CD4-positive, alpha-beta T cell treated with Interleukin-15 for 4 hours (primary cell): ENCODE data around the gene CREB1.

Source experiments
- DNase-seq: peaks from one replicate; pipeline ENCODE4 v3.0.0-alpha.2; 2020; ENCODE audit warnings: low spot score

The CREB1 gene

DNA sequence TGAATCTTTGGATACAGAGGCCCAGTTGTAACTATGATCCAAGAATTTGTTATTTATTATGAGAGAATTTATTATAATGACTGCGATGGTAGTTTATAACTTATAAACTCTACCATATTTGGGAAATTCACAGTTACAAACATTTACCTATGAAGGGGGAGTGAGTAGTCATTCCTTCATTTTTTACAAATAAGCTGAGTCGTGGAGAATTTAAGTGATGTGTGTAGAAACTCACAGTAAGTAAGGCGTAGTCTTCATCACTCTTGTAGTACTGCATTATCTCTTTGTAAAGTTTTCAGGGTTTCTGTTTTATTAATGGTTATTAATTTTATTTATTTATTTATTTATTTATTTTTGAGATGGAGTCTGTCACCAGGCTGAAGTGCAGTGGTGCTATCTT, 13.5 kb downstream of the CREB1 start:
- no peak for DNase-seq

DNA sequence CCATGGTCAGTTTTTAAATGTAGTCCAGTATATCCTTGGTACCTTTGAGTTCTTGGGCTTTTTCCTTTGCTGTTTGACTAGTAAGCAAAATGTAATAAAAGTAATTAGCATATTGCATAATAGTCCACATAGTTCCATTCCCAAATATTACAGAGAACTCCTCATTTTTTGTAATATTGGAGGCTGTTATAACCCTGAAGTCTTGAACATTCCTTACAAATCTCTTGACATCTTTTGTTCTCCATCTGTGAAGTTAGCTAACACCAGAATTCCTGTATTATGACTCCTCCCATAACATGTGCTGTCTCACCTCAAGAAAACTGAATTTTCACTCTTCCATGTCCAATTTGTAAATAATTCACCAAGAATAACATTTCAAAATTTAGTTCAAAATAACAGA, 17.1 kb downstream of the CREB1 start:
- no peak for DNase-seq

DNA sequence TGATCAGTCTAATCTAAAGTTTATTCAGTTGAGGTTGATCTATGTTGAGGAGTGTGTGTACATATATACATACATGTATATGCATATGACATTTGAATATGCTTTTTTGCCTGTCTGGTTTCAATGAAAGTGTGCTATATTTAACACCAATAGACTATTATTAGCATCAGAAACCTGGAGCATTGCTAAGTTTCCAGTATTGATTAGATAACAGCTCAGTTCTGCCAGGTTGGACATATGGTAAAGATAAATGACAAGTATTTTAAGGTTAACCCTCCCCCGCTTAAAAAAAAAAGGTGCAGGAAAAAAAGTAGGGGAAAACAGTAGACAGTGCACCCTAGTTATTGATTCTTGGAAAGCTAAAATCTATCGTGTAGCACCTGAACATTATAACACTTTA, 19.4 kb downstream of the CREB1 start:
- DNase-seq, result no peak

DNA sequence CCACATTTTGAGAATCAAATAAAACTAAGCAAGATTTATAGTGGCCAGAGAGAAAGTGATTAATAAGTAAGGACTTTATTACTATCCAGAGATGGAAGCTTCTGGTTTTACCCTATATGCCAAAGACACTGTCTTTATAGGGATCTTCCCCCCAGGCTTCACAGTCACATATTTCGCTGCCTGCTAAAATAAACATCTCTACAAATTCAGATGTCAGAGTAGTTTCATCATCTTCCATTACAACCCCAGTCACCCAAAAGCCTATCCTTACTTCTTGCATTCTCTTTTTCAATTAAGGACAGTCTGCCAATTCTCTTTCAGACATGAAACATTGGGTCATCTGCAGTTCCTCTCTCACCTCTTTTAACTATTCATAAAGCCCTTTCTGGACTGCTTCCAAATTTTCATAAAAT, 28.3 kb downstream of the CREB1 start:
- DNase-seq, result no peak

DNA sequence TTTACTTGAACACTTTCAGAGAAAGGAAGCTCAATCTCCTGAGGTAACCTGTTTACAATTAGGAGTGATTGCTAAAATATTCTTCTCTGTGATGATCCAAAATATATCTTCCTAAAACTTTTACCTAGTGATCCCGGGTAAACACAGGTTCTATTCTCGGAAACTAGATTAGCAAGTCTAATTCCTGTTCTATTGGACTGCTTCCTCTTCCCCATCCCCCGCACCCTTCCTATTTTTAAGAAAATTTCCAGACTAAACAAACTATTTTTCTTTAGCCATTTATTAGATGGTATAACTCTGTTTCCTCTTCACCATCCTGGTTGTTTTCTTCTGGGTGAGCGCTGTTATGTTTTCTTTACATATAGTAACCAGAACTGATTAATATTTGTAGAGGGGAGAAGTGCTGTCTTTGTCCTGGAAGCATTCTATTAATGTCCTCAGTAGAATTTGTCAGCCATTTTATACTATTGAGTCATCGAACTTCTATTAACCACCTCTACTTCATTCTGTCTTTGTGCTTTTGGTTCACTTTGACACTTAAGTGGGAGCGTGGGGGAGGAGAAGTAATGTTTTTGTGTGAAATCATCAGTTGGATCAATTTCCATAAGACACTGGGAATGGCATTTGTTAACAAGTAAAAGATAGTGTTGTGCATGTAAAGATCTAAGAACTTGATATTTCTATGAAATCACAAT, 31.8 kb downstream of the CREB1 start:
- DNase-seq, result no peak

DNA sequence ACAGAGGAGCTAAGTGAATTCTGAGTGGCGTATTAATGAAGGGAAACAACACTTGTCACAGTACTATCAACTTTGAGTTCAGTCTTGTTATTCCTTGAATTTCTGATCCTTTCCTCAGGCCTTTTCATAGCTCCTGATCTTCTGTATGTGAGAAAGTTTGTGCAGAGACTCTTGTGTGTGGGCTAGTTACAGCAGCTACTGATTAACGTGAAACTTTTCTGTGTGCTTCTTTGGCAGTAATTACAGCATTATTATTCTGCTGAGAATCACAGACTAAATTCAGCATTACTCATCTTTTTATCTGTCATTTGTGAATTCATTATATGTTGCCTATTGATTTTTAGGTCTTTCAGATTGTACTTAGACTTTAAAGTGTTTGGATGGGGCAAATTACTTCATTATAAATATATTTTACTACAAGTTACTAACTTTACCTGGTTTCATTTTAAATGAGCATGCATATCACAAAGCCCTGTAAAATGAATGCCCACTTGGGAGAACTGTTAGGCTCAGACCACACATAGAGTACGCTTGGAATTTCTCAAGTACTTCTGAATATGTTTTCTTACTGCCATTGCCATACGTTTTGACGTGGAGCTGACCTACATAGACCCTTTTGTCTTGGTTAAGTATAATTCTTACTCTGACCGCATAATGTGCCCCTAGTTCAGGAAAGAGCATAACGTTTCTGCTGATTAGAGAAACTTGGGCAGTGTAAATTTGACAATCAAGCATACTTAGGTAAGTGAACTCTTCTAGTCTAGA, 36.2 kb downstream of the CREB1 start:
- no peak for DNase-seq

DNA sequence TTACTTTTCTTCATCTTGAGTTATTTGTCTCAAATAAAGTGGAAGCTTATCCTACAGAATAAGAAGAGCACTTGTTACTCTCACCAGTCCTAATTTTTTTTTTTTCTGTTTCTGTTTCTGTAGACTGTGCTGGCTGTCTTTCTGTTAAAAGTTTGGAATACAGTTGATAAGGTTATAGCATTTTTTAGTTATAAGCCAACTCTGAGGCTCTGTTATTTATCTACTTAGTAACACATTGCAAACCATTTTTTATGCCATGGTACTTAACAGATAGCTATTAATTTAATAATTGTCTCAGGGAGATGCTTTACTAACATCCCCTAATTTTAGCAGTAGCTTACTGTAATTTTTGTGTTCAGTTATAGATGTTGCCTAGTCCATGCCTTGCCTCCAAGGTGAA, 37.9 kb downstream of the CREB1 start:
- DNase-seq, result no peak

DNA sequence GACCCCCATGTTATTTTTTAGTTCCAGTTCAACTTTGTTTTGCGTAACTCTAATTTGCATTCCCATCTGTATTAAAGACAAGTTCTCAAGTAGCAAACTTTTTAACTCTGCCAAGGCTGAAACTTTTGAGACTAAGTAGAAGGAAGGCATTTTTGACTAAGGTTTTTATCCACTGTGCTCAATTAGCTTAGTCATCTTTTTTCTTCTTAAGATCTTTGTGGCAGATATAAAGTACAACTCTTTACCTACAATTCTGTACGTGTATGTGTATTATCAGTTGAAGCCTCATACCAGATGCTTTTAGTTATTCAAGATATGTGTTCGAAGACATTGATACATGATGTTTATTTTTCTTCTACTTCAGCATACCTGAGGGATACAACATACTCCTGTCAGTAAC, 41.6 kb downstream of the CREB1 start:
- DNase-seq, result no peak

DNA sequence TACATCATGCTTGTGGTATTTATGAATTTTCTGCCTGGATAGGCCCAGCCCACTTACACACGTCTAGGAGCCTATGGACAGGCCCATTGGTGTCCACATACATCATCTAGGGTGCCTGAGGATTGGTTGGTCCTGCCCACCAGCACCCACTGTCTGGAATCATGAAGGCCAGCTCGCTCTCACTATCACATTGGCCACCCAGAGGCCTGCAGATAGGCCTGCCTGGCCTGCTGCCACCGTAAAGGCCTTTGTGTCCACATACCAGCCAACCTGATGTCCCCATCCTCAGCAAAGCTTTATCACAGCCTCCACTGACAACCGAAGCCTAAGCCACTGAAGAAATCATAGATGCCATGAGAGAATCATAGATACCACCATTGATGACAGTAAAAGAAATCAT, 55.2 kb downstream of the CREB1 start:
- no peak for DNase-seq

DNA sequence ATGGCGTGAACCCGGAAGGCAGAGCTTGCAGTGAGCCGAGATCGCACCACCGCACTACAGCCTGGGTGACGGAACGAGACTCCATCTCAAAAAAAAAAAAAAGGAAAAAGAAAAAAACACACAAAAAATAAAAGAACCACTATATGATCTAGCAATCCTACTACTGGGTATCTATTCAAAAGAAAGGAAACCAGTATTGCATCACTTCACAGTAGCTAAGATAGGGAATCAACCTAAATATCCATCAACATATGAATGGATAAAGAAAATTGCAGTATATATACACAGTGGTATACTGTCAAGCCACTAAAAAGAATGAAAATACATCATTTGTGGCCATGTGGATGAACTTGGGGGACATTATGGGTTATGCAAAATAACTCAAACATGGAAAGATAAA, 57.5 kb downstream of the CREB1 start:
- no peak for DNase-seq

DNA sequence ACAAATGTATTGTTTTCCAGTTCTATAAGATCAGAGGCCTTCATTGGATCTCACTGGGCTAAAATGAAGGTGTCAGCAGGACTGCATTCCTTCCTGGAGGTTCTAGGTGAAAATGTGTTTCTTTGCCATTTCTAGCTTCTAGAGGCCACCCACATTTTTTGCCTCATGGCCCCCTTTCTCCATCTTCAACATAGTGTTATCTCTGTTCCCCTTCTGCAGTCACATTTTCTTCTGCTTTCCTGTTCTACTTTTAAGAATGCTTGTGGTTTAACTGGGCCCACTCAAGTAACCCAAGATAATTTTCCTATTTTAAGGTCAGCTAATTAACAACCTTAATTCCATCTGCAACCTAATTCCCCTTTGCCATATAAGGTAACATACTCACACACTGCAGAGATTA, 59.4 kb downstream of the CREB1 start:
- no peak for DNase-seq

DNA sequence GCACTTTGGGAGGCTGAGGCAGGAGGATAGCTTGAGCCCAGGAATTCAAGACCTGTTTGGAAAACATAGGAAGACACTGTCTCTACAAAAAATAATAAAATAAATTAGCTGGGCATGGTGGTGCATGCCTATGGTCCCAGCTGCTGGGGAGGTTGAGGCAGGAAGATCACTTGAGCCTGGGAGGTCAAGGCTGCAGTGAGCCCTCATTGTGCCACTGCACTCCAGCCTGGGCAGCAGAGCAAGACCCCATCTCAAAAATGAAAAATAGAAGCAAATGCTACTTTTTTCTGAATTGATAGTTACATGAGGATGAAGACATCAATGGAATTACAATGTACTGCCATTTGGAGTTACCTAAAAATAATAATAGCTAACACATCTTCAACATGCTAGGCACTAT, 63.5 kb downstream of the CREB1 start:
- DNase-seq, result no peak

DNA sequence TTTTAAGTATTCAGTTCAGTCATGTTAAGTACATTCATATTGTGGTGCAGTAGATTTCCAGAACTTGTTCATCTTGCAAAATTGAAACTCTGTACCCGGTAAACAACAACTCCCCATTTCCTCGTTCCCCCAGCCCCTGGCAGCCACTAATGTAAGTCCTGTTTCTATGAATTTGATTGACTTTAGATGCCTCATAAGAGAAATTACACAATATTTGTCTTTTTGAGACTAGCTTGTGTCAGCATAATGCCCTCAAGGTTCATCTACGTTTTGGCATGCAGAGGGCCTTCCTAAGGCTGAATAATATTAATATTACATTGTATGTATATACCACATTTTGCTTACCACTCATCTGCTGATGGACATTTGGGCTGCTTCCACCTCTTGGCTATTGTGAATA, 64.5 kb downstream of the CREB1 start:
- DNase-seq, result no peak

DNA sequence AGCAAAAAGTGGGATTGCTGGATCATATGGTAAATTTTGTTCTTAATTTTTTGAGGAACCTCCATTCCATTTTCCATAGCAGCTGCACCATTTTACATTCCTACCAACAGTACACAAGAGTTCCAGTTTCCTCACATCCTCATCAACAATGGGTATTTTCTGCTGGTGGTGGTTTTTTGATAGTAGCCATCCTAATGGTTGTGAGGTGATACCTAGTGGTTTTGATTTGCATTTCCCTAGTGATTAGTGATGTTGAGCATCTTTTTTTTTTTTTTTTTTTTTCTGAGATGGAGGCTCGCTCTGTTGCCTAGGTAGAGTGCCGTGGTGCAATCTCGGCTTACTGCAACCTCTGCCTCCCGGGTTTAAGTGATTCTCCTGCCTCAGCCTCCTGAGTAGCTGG, 65.0 kb downstream of the CREB1 start:
- no peak for DNase-seq

DNA sequence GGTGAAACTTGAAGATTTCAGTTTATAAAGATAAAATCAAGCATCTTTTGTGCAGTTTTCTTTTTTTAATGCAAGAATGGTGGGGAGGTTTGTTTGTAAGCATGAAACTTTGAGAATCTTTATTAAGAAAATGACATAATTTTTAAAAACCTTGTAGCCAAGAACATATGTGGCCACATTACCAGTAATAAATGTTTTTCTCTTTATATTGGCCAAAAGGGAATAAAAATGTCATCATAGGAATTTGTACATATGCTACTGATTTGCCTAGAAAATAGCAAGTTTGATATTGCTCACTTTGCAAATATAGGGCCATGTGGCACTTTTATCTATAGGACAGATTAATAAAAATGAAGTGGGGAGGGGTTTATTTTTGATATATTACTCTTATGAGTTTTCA, 69.9 kb downstream of the CREB1 start:
- no peak for DNase-seq

DNA sequence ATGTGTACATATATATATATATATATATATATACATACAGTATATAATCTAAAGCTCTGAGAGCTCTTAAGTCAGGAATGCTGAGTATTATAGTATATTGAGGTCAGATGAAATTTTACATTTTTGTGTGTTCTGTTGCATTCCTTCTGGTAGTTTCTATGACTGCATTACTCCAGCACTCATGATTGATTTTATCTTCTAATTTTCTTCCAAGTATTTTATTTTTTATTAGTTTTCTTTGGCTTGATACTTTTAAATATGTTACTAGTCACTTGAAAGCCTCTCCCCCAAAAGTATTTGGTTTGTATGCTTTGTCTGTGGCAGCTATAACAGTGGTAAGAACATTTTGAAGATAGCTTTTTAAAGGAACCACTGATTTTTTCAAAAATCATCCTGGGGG, 70.5 kb downstream of the CREB1 start:
- DNase-seq, result no peak

DNA sequence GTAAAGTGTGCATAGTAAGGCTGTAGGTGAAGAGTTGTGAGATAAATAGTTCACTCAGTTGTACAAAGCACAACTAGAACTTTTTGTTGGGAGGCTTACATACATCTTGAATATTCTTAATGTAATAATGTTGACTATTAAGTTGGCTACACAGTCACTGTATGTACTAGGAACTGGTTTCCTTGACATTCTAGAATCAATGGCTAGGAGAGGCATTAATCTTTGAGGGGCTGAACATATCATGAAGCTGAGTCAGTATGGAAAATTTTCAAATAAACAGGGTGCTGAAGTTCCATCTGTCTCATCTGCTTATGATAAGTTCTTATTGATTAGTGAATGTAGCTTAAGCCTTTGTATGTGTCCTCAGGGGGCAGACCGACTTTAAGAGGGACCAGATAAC, 72.0 kb downstream of the CREB1 start:
- no peak for DNase-seq

DNA sequence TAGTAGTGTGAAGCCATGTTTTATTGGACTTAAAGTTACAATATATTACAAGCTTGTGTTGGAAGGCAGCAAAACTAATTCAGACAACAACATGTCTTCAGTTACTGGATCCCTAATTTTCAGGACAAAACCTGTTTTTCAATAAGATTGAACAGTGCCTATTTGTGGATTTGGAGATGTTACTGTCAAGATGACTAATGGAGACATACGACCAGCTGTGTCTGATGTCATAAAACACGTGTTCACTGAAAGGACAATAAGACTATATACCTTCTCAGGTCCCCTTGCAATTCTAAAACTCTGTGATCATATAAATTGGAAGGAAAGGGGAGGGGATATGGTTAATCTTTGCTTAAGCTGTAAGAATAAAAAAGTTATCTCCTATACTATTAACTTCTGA, 73.7 kb downstream of the CREB1 start:
- no peak for DNase-seq

DNA sequence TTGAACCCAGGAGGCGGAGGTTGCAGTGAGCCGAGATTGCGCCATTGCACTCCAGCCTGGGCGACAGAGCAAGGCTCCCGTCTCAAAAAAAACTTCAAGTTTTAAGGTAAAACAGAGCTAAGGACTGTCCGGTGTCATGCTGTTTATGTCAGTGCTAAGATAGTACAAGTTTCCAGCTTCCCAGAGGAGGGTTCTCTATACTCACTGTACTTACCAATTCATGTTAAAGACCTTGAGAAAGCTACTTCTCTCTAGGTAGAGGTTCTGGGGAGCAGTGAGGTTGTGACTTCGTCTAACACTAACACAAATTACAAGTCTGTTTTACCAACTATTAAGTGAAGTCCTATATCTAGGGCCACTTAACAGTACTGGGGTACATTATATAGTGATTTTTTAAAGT, 76.6 kb downstream of the CREB1 start:
- DNase-seq, result no peak

DNA sequence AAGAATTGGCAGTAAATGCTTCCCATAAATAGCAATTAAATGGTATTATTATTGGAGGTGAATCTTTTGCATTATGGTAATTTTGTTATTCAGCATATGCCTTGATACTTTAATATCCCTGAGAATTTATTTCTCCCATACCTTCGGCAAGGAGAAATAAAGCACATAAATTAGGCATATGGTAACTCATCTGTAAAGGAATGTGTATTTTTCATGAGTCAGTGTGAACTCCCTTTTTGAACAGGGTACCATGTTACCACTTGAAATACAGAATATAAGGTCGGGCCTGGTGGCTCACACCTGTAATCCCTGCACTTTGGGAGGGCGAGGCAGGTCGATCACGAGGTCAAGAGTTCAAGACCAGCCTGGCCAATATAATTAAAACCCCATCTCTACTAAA, 77.1 kb downstream of the CREB1 start:
- no peak for DNase-seq

DNA sequence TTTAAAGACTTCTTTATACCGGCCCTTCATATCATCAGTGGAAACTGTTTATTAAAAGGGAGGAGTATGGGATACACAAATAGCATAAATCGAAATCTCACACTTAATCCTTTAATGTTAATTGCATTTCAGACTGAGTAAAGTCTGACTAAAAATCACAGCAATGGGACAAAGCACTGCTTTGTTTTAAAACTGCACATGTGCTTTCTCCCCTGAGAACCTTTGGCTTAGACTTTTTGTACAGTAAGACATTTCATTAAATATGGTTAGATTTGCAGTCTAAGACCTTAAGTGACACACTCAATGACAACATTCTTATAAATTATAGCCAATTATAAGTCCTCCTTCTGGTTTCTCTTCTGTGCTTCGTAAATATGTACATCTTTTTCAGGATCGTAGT, 83.0 kb downstream of the CREB1 start:
- DNase-seq, result no peak

DNA sequence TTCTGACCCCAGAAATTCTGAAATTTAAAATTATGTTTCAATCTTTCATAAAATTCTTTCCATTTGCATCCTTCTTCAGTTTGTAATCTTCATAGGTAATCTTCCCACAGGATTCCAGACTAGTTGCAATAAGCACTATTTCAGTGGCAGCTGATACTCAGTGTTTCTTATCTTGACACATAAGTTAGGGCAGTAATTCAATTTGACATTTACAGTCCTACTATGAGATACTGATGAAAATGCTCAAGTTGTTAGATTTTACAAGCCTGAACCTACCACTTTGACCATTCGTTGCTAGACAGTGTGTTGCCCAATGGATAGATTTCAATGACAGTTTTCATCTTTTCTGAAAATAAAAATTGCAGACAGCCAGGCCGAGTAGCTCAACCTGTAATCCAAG, 85.1 kb downstream of the CREB1 start:
- DNase-seq, result no peak

DNA sequence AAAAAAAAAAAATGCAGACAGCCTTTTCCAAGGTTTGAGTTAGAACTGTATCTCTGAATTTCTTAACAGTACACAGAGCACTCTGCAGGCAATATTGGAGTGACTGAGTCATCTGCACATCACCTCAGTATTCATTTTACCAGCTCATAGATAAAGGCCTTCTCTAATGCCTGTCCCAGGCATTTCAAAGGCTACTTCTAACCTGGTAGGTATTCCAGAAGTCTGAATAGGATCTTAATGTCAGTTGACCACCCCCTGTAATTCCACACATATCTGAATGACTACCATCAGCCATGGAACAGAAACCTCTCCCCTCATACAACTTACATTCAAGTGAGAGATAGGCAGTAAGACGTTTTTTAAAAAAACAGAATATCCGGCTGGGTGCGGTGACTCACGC, 86.4 kb downstream of the CREB1 start:
- no peak for DNase-seq

DNA sequence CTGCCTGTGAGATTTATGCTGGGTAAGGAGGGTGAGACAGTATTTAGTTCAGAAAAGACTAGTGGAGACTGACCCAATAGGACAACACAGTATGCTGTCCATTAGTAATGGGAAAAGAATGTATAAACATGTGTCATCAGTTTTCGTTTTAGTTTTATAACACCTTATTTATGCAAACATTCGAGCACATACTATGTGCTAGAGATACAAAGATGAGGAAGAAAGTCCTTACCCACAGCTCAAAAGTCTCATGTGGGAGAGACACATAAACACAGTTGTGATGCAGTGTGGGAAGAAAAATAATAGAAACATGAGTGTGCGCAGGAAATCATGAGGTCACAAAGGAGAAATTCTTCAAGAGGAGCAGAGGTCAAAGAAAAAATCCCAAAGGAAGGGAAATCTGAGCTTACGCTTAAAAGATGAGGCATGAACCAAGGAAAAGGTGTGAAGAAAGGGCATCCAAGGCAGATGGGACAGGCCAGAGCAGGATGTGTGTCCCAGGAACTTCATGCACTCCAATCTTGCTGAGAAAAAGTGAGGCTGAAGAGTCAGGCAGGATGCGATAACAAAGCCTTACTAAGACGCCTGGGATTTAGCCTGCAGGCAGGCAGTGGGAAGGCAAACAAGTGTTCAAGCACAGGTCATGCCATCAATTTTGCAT, 87.4 kb downstream of the CREB1 start:
- DNase-seq, result no peak
